ENCODE results near the gene CAMK2G. TPM values are rescaled to one million over a fixed set of nuclear protein-coding genes. Genes with fewer than 3 reads are reported as not detected.

Gene CAMK2G
- total and polyA plus RNA-seq, 4 donors: 6.8 to 18.3 (median 9.9) TPM

DNA sequence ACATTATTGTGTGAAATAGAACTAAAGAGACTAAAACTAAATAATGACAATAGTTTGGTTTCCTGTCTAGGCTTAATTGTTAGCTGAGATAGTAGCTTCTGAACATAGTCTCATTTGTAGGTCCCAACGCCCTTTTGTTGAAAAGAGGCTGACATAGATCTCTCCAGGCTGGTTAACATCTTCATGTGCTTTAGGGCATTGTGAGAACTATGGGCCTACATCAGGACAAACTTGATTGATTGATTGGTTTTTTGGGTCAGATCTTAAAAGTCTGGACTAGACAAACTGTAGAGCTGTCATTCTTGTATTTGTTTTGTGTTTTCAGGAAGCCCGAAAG is 91.6 kb downstream of the CAMK2G start:
- peaks cover 3 to 44% (median 38%) of the 10 kb centered on the region in 4 donors for H3K4me1 ChIP-seq (ENCODE audit: control insufficient read depth in 4 of 4, insufficient read depth in 4 of 4, low read length in 3 of 4)
- 16% methylated on average over 2 of the region's 2 CpGs for whole genome bisulfite sequencing

DNA sequence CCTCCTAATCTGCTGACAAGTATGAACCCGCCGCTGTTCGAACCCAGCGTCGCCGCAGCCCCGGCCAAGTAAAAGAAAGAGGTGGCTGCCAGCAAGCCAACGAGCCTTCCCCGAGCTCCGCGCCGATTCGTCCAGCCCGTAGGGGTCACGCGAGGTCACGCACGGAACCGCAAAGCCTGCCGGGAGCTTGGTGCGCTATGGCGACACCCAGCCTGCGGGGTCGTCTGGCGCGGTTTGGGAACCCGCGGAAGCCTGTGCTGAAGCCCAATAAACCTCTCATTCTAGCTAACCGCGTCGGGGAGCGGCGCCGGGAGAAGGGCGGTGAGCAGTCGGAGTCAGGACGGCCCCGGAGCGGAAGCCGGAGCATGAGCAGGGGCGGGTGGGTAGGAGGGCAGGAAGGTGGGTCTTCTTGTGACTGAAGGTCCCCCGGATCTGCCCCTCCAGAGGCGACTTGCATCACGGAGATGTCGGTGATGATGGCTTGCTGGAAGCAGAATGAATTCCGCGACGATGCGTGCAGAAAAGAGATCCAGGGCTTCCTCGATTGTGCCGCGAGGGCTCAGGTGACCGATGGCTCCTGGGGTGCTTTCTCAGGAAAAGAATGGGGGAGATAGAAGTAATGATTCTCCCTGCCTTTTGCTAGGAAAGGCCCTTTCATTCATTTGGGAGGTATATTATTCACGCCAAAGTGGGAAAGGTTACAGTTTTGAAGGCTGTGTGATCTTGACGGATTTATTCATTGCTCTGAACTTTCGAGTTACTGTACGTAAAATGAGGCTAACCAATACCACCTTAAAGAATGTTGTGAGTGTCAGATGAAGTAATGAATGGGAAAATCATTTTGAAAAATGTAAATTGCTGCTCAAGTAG is 92.2 kb downstream of the CAMK2G start, which contains the start of gene CHCHD1:
Gene CHCHD1, plus strand, starts transcription at position 170 of the 870 bp plus-strand sequence. Its CDS starts 28 bp downstream, at position 198.
- peak; percentile 95 for DNase-seq (ENCODE audit: low spot score)
- Histone ChIP-seq H3K27ac (ENCODE audit: low read depth in 1 of 2, low read length in 2 of 2) (peak within 1 kb of the TSS; percentile 91 to 96), H3K9ac (ENCODE audit: low read depth in 1 of 2, low read length in 2 of 2) (peak within 1 kb of the TSS; percentile 88 to 89), H3K4me1 (ENCODE audit: control insufficient read depth in 4 of 4, insufficient read depth in 4 of 4, low read length in 3 of 4) (peaks cover under 1 to 39% (median 35%) of the 10 kb centered on the region in 4 donors), H3K36me3 (ENCODE audit: control insufficient read depth in 4 of 4, insufficient read depth in 3 of 4, low read depth in 1 of 4, low read length in 3 of 4) (peaks cover 0 to 7% (median 3%) of the 10 kb centered on the region in 4 donors), H3K27me3 (ENCODE audit: control insufficient read depth in 4 of 4, insufficient read depth in 4 of 4, low read length in 3 of 4) (no peaks in the 10 kb centered on the region), H3K4me3 (ENCODE audit: low read depth in 1 of 3, low read length in 3 of 3) (peak within 1 kb of the TSS; percentile 68 to 97 (median 97)), H3K9me3 (ENCODE audit: control insufficient read depth in 4 of 4, low read length in 3 of 4) (no peaks in the 10 kb centered on the region)
- TF ChIP-seq RXRA (IDR thresholded peaks at IDR 0.05) (peak; percentile 82 to 85), SP1 (IDR thresholded peaks at IDR 0.05) (peak; percentile 55), JUND (IDR thresholded peaks at IDR 0.05) (no peak), CTCF (IDR thresholded peaks at IDR 0.05; ENCODE audit: low read depth, low read length, missing input control) (no peak), EGR1 (IDR thresholded peaks at IDR 0.05; ENCODE audit: low read depth in 2 of 2) (no peak), RAD21 (IDR thresholded peaks at IDR 0.05) (peak in 1 of 2 donors; percentile 51), HNF4A (conservative IDR thresholded peaks at IDR 0.05) (peak in 1 of 2 donors; percentile 37), NR2F2 (IDR thresholded peaks at IDR 0.05) (peak; percentile 87), ATF3 (IDR thresholded peaks at IDR 0.05) (no peak), GABPA (IDR thresholded peaks at IDR 0.05 in 1 of 2, conservative IDR thresholded peaks at IDR 0.05 in 1 of 2) (peak in 1 of 2 donors; percentile 82), YY1 (IDR thresholded peaks at IDR 0.05) (peak; percentile 94), REST (IDR thresholded peaks at IDR 0.05) (peak; percentile 35)
- TF ChIP-seq, protein P1, sequence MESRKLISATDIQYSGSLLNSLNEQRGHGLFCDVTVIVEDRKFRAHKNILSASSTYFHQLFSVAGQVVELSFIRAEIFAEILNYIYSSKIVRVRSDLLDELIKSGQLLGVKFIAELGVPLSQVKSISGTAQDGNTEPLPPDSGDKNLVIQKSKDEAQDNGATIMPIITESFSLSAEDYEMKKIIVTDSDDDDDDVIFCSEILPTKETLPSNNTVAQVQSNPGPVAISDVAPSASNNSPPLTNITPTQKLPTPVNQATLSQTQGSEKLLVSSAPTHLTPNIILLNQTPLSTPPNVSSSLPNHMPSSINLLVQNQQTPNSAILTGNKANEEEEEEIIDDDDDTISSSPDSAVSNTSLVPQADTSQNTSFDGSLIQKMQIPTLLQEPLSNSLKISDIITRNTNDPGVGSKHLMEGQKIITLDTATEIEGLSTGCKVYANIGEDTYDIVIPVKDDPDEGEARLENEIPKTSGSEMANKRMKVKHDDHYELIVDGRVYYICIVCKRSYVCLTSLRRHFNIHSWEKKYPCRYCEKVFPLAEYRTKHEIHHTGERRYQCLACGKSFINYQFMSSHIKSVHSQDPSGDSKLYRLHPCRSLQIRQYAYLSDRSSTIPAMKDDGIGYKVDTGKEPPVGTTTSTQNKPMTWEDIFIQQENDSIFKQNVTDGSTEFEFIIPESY (IDR thresholded peaks at IDR 0.05): peak; percentile 48
- TF ChIP-seq, protein P2, sequence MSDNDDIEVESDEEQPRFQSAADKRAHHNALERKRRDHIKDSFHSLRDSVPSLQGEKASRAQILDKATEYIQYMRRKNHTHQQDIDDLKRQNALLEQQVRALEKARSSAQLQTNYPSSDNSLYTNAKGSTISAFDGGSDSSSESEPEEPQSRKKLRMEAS (IDR thresholded peaks at IDR 0.05): peak; percentile 30
- under 1% methylated on average over 57 of the region's 57 CpGs for WGBS

More for the DNA sequence above, 91.6 kb downstream of the CAMK2G start:
- peaks cover 0 to 7% (median 3%) of the 10 kb centered on the region in 4 donors for H3K36me3 ChIP-seq (ENCODE audit: control insufficient read depth in 4 of 4, insufficient read depth in 3 of 4, low read depth in 1 of 4, low read length in 3 of 4)
- no peaks in the 10 kb centered on the region for H3K9me3 ChIP-seq (ENCODE audit: control insufficient read depth in 4 of 4, low read length in 3 of 4)
- peak overlapping the region; percentile 88 to 89 for H3K9ac ChIP-seq (ENCODE audit: low read depth in 1 of 2, low read length in 2 of 2)
- peak overlapping the region; percentile 68 to 97 (median 97) for H3K4me3 ChIP-seq (ENCODE audit: low read depth in 1 of 3, low read length in 3 of 3)
- no peaks in the 10 kb centered on the region for H3K27me3 ChIP-seq (ENCODE audit: control insufficient read depth in 4 of 4, insufficient read depth in 4 of 4, low read length in 3 of 4)
- no peak for TF ChIP-seq RAD21 (IDR thresholded peaks at IDR 0.05)
- no peak for TF ChIP-seq HNF4G (IDR thresholded peaks at IDR 0.05)
- TF ChIP-seq TAF1 (conservative IDR thresholded peaks at IDR 0.05): no peak
- TF ChIP-seq CTCF (IDR thresholded peaks at IDR 0.05; ENCODE audit: low read depth, low read length, missing input control): no peak
- TF ChIP-seq SP1 (IDR thresholded peaks at IDR 0.05): no peak
- no peak for TF ChIP-seq NR2F2 (IDR thresholded peaks at IDR 0.05)
- no peak for TF ChIP-seq ATF3 (IDR thresholded peaks at IDR 0.05)
- no peak for TF ChIP-seq YY1 (IDR thresholded peaks at IDR 0.05)
- H3K27ac ChIP-seq (ENCODE audit: low read depth in 1 of 2, low read length in 2 of 2): peak overlapping the region; percentile 91 to 96
- no peak for DNase-seq (ENCODE audit: low spot score)
